H1 (cell line): ENCODE data around the gene GBGT1. TPM values are rescaled to one million over a fixed set of nuclear protein-coding genes. Genes with fewer than 3 reads are reported as not detected.

Experiments
- MAFK ChIP-seq: IDR thresholded peaks from 2 replicates; pipeline ENCODE4 v1.6.1; 2012; ENCODE audit warnings: low read depth, mild to moderate bottlenecking, improper control_type of control experiment, low read length
- polyA plus RNA-seq, 7 experiments: library from polyadenylated mRNA; depleted of rRNA in 3 of 7; stranded (reverse) in 5 of 7; unstranded in 2 of 7; fragments of >200 nt in 5 of 7; fragments of 200-250 nt in 2 of 7; gene quantifications; 1 replicate in 5 of 7; 2 replicates in 1 of 7; 4 replicates in 1 of 7; pipeline versions ENCODE4 v1.2.1 to v1.2.3, GENCODE V29; 2011 to 2013; ENCODE audit warnings: missing spikeins in 2 of 7, mixed read lengths in 2 of 7
- total RNA-seq: library from RNA; stranded (reverse); fragmentation: NEBNext Ultra II Directional; extraction: Animal tissue kit (Norgen Biotek cat#: 25700); gene quantifications from 2 replicates; pipeline ENCODE4 v1.2.1, GENCODE V29; 2021

The GBGT1 gene
- total and polyA plus RNA-seq, 2 of the 8 experiments (the other 6 are each of a cell fraction or from before 2014, with no cell fraction given), result 7.1 to 9.7 TPM

GRCh38 chr9:133125941-133126696 lies 37.6 kb downstream of the GBGT1 start (continued):
- TF ChIP-seq MAFK, result no peak
